Transverse colon (tissue), 4 donors: Measurements from ENCODE around the gene NHS.

Source experiments
- EP300 ChIP-seq: sonication (generic); formaldehyde crosslinking; IDR thresholded peaks from one replicate; pipeline ENCODE4 v1.6.1; 2017; ENCODE audit warnings: antibody characterized with exemption, low read depth
- POLR2A ChIP-seq: fragments of 450-650 bp; IDR thresholded peaks from one replicate; pipeline ENCODE4 v1.6.1; 2016; ENCODE audit warnings: antibody characterized with exemption, mild to moderate bottlenecking, moderate library complexity
- POLR2AphosphoS5 ChIP-seq, 3 donors: sonication (generic); formaldehyde crosslinking; IDR thresholded peaks; one replicate each; pipeline ENCODE4 v1.6.1; 2016; ENCODE audit warnings: antibody characterized with exemption in 3 of 3
- TF ChIP-seq, protein P1 (sequence below), 5 experiments: fragments of 200-600 bp in 3 of 5; fragments of 450-650 bp in 2 of 5; sonication (generic) in 3 of 5; IDR thresholded peaks; 1 replicate in 2 of 5; 2 replicates in 3 of 5; pipeline ENCODE4 v1.5.1; 2016 to 2017; ENCODE audit warnings: antibody characterized with exemption in 5 of 5, inconsistent platforms in 3 of 5, mild to moderate bottlenecking in 2 of 5, moderate library complexity in 1 of 5

DNA sequence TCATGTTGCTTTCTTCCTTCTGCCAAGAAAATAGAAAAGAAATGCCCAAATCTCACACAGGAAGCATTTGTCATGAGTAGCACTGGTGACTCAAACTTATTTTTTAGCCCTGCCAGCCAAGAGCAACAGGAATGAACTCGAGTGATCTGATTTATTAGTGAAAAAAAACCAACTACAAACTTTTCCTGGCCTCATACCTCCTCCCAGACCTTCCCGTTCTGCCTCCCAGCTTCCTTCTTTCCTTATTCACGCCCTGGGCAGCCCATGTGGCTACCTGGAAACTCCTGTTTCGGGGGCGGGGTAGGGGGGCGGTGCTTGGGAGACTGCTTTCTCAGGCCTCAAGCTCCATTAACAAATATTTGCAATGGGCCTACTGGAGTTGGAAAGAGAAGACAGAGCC is 178.5 kb downstream of the NHS start:
- no peak for TF ChIP-seq POLR2AphosphoS5 (IDR thresholded peaks at IDR 0.05)
- TF ChIP-seq, protein P1, sequence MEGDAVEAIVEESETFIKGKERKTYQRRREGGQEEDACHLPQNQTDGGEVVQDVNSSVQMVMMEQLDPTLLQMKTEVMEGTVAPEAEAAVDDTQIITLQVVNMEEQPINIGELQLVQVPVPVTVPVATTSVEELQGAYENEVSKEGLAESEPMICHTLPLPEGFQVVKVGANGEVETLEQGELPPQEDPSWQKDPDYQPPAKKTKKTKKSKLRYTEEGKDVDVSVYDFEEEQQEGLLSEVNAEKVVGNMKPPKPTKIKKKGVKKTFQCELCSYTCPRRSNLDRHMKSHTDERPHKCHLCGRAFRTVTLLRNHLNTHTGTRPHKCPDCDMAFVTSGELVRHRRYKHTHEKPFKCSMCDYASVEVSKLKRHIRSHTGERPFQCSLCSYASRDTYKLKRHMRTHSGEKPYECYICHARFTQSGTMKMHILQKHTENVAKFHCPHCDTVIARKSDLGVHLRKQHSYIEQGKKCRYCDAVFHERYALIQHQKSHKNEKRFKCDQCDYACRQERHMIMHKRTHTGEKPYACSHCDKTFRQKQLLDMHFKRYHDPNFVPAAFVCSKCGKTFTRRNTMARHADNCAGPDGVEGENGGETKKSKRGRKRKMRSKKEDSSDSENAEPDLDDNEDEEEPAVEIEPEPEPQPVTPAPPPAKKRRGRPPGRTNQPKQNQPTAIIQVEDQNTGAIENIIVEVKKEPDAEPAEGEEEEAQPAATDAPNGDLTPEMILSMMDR (IDR thresholded peaks at IDR 0.05), result no peak
- TF ChIP-seq EP300, result no peak
- TF ChIP-seq POLR2A, result no peak
